GM18502 (cell line): ENCODE results near the gene SOX12.
"Not testable (repeated sequence)": the region's sequence is repeated elsewhere in the genome, so short reads cannot be mapped to it uniquely, and the experiment has no call there.

Experiments
- ATAC-seq: cut with Tn5 transposase; IDR thresholded peaks from one replicate; pipeline ENCODE4 v1.9.1; 2021; ENCODE audit warnings: mild to moderate bottlenecking; ENCODE audit not compliant: unreplicated experiment, poor library complexity

SOX12 gene

DNA sequence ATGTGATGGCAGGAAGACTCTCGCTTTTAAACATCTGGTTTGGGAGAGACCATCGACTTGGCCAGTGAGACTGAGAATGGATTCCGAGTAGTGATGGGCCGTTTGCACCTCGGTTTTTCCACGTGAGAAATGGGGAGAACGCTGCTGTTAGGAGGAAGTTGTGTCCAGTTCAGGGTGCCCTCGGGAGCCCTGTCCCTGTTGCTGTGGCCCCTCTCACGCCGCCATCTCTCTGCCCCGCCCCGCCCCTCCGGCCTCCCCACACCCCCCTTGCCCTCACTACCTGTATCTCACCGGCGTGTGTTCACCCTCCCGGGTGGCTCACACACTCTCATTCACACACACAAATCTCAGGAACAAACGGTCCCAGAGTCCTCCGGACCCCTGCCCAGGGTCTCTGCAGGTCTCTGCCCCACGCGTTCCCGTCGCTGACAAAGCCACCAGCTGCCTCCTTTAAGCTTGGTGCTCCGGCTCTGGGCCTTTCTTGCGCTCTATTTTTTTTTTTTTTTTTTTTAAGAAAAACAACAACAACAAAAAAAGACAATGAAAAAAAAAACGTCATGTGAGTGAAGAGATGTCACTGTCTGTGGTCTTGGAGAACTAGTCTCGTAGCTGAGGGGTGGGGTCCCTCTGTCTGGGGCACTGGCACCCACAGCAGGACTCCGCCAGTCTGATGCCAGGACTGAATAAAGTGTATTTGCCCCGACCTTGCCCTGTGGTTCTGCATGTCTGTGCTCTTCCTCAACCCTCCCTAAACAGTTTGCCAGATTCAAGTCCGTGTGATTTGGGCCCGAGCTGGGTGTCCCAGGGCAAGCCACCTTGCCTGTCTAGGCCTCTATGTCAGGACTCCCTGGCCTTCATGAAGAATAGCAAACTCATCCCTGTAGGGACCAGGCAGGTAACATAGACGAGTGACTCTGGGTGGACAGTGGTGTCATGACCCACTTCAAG is 2.9 kb downstream of the SOX12 start:
- no peak for ATAC-seq

DNA sequence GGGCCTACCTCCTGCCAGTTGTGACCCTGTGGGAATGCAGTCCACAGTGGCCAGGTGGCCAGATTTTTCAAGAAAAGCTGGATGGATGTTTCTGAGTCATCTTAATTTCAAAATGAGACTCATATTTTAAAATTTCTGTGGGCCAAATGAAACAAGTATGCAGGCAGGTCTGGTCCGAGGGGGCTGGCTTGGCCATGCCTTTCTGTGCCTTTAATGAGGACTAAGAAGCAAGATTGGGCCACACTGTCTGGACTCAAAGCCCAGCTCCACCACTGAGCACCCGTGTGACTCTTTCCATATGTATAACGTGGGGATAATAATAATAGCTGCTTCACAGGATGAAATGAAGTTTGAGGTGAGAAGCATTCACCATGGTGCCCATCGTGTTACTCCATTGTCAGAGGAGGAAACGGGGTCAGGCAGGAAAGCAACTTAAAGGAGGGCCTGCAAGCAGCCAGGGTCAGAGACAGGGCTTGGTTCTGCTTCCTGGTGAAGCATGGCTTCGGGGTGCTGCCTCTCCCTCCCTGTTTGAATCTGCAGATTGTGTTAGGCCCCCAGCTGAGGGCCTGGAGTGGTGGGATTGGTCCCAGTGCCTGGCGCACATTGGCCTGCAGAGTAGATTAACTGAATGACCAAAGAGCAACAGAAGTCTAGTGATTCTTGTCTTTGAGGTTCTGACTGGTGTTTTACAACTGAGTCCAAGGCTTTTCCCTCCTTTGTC is 3.8 kb downstream of the SOX12 start:
- ATAC-seq = no peak

DNA sequence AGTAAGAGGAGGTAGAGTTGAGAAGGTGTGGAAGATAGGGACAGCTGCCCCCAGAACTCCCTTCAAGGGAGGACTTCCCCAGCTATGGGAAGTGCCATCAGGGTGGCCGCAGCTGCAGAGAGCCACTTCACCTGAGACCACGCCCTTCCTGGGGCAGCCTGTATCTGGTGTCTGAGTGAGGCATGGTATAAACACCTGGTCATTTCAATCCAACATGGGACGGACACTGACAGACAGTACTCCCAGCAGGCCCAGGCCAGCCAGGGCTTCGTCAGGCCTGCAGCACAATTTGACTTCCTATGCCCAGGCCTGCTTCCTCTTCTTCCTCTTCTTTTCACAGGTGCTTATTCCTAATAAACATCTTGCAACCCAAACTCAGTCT is 4.5 kb downstream of the SOX12 start:
- ATAC-seq = no peak

DNA sequence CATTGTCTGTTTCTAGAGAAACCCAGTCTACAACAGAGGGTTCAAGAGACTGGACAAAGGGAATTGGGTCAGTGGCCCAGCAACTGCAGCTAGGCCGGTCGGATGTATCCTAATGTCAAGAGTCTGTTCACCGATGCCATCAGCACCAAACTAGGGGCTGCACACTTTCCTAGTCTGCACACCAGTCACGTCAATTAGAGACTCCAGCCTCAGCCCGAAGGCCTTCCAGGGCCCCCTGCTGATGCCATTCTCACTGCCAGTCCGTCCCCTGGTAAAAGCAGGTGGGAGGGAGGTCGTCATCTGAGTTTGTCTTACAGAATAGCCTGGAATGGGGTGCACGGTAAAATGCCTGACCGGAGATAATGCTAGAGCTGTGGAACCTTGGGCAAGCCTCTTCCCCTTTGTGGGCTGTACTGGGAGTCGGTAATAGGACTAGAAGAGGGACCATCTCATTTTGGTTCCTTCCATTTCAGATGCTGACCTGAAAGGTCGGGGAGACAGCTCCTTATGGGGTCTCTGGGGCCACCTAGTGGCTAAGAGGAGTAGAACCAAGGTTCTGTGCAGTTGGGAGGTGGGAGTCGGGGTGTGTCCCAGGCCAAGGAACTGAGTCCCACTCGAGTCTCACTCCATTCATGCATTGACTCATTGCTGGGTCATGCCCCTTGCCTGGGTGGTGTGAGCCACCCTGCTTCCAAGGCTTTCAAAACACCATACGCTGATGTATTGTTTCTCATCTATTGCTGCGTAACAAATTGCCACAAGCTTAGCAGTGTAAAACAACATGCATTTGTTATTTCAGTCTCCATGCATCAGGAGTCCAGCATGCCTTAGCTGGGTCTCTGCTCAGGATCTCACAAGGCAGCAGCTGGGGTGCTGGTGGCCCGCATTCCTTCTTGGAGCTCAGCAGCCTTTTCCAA is 5.1 kb downstream of the SOX12 start:
- ATAC-seq = no peak

DNA sequence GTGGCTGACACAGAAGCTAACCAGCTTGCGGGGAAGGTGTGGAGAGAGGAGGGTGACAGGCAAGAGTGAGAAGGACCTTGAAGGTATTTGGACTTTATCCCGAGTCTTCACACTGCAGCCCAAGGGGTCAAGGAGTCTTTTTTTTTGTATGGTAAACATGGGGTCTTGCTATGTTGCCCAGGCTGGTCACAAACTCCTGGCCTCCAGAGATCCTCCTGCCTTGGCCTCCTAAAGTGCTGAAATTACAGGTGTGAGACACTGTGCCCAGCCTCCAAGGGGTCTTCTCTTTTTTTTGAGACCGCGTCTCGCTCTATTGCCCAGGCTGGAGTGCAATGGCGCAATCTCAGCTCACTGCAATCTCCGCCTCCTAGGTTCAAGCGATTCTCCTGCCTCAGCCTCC is 9.2 kb downstream of the SOX12 start:
- ATAC-seq = no peak

DNA sequence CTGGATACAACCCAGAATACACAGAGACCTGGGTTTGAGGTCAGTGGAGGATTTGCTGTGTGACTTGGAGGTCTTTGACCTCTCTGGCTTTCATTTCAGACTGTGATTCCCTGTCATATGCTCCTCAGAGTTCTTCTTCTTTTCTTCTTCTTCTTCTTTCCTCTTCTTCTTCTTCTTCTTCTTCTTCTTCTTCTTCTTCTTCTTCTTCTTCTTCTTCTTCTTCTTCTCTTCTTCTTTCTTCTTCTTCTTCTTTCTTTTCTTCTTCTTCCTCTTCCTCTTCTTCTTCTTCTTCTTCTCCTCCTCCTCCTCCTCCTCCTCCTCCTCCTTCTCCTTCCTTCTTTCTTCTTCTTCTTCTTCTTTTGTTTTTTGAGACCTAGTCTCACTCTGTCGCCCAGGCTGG is 10.7 kb downstream of the SOX12 start:
- not testable (repeated sequence) for ATAC-seq

DNA sequence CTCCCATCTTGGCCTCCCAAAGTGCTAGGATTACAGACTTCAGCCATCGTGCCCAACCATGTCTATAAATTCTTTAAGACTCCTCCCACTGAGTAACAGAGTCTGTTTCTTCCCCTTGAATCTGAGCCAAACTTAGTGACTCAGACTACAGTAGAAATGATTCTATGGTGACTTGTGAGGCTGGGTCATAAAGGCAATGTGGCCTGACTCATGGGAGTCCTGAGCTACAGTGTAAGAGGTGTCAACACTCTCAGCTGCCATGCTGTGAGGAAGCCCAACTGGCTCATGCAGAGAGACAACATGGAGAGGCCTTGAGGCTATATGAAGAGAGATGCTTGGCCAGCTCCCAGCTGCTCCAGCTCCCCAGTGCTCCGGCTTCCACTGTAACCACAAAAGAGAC is 16.3 kb downstream of the SOX12 start:
- ATAC-seq = no peak

DNA sequence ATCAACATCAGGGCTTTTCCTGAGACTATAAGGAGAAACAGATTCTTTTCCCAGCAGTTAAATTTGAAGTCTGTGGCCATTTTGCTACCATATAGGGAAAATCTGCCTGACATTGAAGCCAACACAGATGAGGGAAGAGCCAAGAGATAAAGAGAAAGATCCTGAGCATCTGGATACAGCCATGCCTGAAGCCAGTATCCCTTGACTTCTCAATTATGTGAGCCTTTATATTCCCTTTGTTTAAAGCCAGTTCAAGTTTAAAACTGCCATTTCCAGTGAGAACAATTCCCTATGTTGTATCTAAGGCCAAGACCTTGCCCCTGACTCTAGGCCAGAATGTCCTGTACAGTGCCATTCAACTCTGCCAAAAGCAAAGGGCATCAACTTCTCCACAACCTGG is 17.8 kb downstream of the SOX12 start:
- ATAC-seq = no peak

DNA sequence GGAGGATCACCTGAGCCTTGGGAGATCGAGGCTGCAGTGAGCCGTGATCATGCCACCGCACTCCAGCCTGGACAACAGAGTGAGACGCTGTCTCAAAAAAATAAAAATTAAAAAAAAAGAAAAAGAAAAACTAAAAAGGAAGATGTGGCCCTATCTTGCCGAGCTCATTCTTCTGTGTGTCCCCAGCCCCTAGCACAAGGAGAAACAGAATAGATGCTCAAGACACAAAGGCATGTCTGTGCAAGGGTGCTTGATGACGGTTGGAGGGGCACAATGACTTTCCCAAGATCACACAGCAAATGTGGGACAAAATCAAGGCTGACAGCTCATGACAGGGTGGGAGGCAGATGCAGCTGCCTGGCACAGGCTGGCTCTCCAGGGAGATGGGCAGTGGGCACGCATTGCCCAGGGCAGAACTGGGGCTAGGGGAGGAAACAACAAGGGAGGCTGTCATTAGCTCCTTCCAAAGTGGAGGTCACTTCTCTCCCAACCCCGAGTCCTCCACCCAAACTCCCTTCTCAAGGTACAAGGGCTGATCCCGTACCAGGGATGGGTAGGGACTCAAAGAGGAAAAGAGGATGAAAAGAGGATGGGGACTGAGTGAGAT is 20.8 kb downstream of the SOX12 start:
- no peak for ATAC-seq

DNA sequence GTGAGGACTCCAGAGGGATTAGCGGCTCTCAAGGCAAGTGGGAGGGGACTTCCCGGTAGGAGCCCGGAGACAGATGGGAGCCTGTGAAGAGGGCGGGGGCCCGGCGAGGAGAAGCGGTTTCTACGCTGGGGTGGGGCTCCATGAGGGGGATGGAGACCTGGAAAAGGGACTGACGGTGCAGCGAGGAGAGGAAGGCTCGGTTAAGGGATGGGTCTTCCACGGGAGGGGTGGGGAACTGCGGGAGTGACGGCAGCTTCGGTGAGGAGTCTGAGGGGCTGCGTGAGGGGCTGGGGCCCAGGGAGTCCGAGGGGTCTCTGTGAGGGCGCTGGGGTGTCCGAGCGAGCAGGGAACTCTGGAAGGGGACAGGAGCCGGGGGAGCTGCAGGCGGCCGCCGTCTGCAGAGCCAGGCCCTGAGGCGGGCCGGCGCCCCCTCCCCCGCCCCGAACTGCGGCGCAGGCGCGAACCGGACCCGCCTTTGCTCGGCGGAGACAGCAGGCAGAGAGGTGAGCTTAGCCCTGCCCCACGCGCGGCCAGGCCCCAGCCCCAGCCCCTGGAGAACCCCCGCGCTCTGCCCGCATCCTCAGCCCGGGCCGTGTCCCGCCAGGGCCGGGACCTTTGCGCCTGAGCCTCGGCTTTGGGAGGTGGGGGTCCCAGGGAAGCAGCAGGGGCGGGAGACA is 21.4 kb downstream of the SOX12 start, which contains the start of gene NRSN2:
TSS of gene NRSN2 (plus strand) at position 472 of the 677 bp plus-strand sequence. CDS start 2,533 bp downstream, outside the sequence.
- peak; percentile 50 for ATAC-seq

DNA sequence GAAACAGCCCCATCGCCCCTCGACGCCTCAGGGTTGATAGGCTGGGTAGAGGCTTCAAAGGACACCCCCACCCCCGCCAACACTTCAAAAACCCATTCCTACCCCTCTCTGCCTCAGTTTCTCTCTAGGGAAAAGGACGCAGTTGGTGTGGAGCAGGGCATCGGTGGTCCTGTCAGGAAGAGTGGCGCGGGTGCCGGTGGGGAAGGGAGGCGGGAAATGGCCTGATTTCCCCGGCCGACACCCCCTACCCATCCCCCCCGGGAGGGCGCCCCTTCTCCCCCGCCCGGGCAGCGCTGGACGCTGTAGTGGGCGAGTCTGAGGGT is 21.9 kb downstream of the SOX12 start:
- ATAC-seq = peak; percentile 1

DNA sequence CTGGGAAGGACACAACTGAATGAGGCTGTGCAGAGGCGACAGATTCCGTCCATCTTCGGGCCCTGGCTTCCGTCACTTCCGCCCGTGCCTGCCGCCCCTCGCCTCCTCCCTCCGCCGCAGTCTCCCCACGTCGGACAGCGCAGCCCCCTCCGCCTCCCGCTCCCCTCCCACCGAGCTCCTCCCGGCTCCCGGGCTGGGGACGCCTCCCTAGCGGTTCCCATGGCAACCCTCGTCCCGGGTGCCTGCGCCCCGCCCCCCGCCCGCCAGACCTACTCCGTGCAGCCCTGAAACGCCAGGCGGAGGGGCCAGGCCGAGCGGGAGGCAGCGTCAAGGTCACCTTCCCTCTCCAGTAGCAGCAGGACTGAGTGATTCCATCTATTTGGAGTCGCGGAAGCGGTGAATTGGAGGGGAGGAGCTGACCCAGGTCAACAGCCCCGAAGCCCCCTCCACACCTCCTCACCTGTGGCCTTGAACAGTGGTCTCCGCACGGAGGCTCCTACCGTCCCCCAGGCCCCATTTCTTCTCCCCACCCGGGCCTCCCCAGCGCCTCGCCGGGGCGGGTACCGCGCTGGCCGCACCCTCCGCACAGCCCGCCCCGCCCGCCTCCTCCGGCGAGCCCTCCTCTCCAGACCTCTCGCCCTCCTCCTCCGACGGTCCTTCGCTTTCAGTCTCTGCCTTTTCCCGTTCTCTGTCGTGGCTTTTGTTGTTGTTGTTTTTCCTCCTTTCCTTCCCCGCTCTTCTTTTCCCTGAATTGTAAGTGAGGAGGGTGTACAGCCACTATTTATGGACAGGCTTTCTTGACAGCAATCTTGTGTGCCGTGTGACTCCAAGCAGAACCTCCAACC is 22.5 kb downstream of the SOX12 start:
- ATAC-seq = peak; percentile 79

DNA sequence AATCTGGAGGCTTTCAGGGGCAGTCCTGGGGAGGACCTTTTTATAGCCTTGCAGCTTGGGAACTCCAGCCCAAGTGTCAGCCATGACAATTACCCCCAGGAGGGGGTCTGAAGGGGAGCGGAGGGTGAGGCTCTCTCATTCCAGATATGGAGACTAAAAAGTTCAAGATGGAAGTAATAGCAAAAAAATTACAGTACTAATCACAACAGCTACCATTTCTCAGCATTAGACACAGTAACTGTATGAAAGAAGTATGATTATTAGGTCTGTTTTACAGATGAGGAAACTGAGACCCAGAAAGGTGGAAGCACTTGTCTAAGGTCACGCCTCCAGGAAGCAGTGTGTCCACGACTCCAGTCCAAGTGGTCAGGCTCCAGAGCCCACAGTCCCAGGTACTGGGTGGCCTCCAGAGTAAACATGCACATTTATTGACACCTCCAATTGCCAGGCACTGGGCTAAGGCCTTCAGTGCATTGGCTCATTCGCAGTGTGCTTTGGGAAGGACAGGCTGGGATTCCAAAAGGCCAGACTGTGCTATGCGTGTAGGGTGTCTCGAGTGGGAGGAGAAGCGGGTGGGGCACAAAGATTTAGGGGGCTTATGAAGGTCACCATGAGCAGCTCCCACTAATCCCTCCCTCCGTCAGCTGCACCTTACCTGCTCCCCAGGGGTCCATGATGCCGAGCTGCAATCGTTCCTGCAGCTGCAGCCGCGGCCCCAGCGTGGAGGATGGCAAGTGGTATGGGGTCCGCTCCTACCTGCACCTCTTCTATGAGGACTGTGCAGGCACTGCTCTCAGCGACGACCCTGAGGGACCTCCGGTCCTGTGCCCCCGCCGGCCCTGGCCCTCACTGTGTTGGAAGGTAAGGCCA is 23.9 kb downstream of the SOX12 start:
- no peak for ATAC-seq

DNA sequence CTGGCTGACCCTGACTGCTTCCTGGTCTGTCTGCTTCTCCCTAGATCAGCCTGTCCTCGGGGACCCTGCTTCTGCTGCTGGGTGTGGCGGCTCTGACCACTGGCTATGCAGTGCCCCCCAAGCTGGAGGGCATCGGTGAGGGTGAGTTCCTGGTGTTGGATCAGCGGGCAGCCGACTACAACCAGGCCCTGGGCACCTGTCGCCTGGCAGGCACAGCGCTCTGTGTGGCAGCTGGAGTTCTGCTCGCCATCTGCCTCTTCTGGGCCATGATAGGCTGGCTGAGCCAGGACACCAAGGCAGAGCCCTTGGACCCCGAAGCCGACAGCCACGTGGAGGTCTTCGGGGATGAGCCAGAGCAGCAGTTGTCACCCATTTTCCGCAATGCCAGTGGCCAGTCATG is 27.8 kb downstream of the SOX12 start:
- ATAC-seq = no peak

DNA sequence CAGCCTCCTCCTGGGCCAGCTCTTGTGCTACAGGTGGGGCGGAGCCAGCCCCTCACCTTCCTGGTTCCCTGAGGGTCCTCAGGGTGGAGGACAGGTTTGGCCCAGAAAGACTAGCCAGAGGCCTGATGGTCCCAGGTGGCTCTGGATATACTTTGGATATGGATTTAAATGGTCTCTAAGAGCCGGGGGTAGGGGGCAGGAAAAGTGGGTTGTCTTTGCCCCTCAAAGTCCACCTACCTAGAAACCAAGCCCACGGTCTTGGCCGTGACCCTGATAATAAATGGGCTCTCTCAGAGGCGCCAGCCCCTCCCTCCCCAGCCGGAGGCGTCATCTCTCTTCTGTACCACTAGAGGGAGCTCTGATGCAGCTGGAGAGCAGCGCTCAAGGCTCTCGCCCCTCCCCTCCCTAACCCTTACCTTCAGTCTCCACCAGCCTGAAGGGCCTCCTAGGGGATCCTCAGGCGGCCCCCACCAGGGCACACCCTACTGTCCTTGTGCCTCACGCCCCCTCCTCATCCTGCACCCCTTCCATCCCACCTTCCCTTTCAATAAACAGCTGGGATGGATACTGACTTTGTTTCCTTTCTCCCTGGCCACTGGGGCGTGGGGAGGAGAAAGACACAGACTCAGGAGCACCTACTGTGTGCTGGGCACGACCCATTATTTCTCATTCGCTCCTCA is 29.1 kb downstream of the SOX12 start:
- peak; percentile 87 for ATAC-seq

DNA sequence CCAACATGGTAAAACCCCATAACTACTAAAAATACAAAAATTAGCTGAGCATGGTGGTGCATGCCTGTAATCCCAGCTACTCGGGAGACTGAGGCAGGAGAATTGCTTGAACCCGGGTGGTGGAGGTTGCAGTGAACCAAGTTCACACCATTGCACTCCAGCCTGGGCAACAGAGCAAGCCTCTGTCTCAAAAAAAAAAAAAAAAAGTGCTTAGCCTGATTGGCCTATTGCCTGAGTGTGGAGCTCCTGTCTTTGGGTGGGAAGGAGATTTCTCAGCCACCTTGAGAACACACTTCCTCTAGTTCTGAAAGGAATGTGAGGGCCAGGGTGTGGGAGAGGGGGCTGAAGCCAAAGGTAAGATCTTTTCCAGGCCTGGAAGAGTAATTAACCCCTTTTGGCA is 30.8 kb downstream of the SOX12 start:
- not testable (repeated sequence) for ATAC-seq

DNA sequence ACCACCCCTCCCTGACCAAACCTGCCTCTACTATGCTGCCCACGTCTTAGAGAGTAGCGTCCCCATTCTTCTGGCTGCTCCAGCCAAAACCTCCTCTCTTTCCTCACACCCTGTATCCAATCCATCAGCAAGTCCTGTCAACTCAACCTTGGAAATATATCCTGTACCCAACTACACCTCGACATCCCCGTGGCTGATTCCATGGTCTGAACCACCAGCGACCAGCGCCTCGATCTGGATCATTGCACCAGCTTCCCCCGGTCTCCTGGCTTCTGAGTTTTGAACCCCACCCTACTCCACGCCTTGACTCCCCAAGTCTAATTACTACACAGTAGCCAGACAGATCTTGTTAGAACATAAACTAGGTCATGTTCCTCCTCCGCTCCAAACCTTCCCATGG is 31.4 kb downstream of the SOX12 start:
- ATAC-seq = no peak
